B cell (primary cell): Measurements from ENCODE around the gene UHRF1. TPM values are rescaled to one million over a fixed set of nuclear protein-coding genes. Genes with fewer than 3 reads are reported as not detected.

Source experiments
- ATAC-seq: fragments of 200-7000 bp; cut with Tn5 transposase; one replicate; pipeline ENCODE4 v1.10.0; 2021; ENCODE audit warnings: low read depth, mild to moderate bottlenecking, moderate number of reproducible peaks, moderate library complexity
- CTCF ChIA-PET: fragments of 350-600 bp; sonication (Branson Sonifier 250); formaldehyde crosslinking; loops from one replicate; lab custom pipeline; 2021; ENCODE audit warnings: antibody characterized with exemption, inconsistent platforms; lab: Charles Lee
- POLR2A ChIA-PET: fragments of 350-600 bp; sonication (Branson Sonifier 250); formaldehyde crosslinking; loops from one replicate; lab custom pipeline; 2021; ENCODE audit warnings: antibody characterized with exemption; lab: Charles Lee
- DNase-seq: peaks from one replicate; pipeline ENCODE4 v3.0.0; 2013
- H2AFZ ChIP-seq: 2 replicates; pipeline ENCODE4 v1.6.1; 2012; ENCODE audit warnings: mild to moderate bottlenecking, low read depth, low read length; ENCODE audit not compliant: insufficient read depth, poor library complexity, severe bottlenecking
- H3K27ac ChIP-seq, 2 donors: 1 replicate in 1 of 2; 2 replicates in 1 of 2; pipeline ENCODE4 v1.5.1; 2012 to 2013; ENCODE audit warnings: low read length in 2 of 2, mild to moderate bottlenecking in 2 of 2, moderate library complexity in 1 of 2
- H3K27me3 ChIP-seq, 4 experiments: fragments of 200-600 bp in 1 of 4; sonication (generic) in 1 of 4; replicated peaks in 1 of 4; 1 replicate in 2 of 4; 2 replicates in 2 of 4; pipeline versions ENCODE4 v1.6.1 to v1.7.0; 2013 to 2016; ENCODE audit warnings: low read length in 3 of 4, mild to moderate bottlenecking in 2 of 4, mixed read lengths in 1 of 4, moderate library complexity in 1 of 4; ENCODE audit not compliant: insufficient read depth in 4 of 4, control insufficient read depth in 3 of 4; ENCODE audit errors: control extremely low read depth in 1 of 4
- H3K36me3 ChIP-seq, 2 experiments: replicated peaks in 1 of 2; 1 replicate in 1 of 2; 2 replicates in 1 of 2; pipeline versions ENCODE4 v1.6.1 to v1.7.1; 2013; ENCODE audit warnings: low read length in 1 of 2; ENCODE audit not compliant: insufficient read depth in 2 of 2, control insufficient read depth in 1 of 2; ENCODE audit errors: control extremely low read depth in 1 of 2, extremely low read depth in 1 of 2
- H3K4me1 ChIP-seq, 2 donors: fragments of 200-600 bp in 1 of 2; sonication (generic) in 1 of 2; 1 replicate in 1 of 2; 2 replicates in 1 of 2; pipeline versions ENCODE4 v1.5.1 to v1.6.1; 2013 to 2017; ENCODE audit warnings: low read length in 2 of 2; ENCODE audit not compliant: control insufficient read depth in 2 of 2, insufficient read depth in 2 of 2
- H3K4me2 ChIP-seq: replicated peaks from 2 replicates; pipeline ENCODE3; 2012; ENCODE audit warnings: mild to moderate bottlenecking, low read depth, low read length; ENCODE audit not compliant: poor library complexity, severe bottlenecking
- H3K4me3 ChIP-seq, 5 experiments: fragments of 200-600 bp in 1 of 5; sonication (generic) in 1 of 5; 1 replicate in 3 of 5; 2 replicates in 2 of 5; pipeline versions ENCODE4 v1.5.1 to v1.7.0; 2011 to 2016; ENCODE audit warnings: low read length in 4 of 5, mild to moderate bottlenecking in 4 of 5, low read depth in 2 of 5, control low read depth in 1 of 5, moderate library complexity in 1 of 5; ENCODE audit not compliant: insufficient read depth in 1 of 5; ENCODE audit errors: control extremely low read depth in 1 of 5, extremely low read depth in 1 of 5
- H3K79me2 ChIP-seq: fragments of 200-600 bp; sonication (generic); one replicate; pipeline ENCODE4 v1.6.0; 2016; ENCODE audit warnings: low read length; ENCODE audit not compliant: control insufficient read depth, insufficient read depth
- H3K9ac ChIP-seq: fragments of 200-600 bp; sonication (generic); 2 replicates; pipeline ENCODE4 v1.6.1; 2017; ENCODE audit warnings: mild to moderate bottlenecking, low read length, moderate library complexity
- H3K9me3 ChIP-seq, 3 donors: one replicate each; pipeline versions ENCODE4 v1.6.1 to v1.7.1; 2013; ENCODE audit warnings: low read length in 2 of 3; ENCODE audit not compliant: control insufficient read depth in 2 of 3, insufficient read depth in 1 of 3; ENCODE audit errors: control extremely low read depth in 1 of 3
- H4K20me1 ChIP-seq: 2 replicates; pipeline ENCODE4 v1.6.0; 2012; ENCODE audit warnings: mild to moderate bottlenecking, low read length; ENCODE audit not compliant: insufficient read depth, control insufficient read depth, poor library complexity, severe bottlenecking
- H3K27ac Mint-ChIP-seq: one replicate; pipeline ENCODE4 v1.8.0; 2021; ENCODE audit warnings: mixed read lengths
- H3K27me3 Mint-ChIP-seq: one replicate; pipeline ENCODE4 v1.8.0; 2021; ENCODE audit warnings: mixed read lengths
- H3K4me1 Mint-ChIP-seq: one replicate; pipeline ENCODE4 v1.8.0; 2021; ENCODE audit warnings: mixed read lengths
- H3K4me3 Mint-ChIP-seq: one replicate; pipeline ENCODE4 v1.8.0; 2021; ENCODE audit warnings: mixed read lengths
- H3K9me3 Mint-ChIP-seq: one replicate; pipeline ENCODE4 v1.8.0; 2022; ENCODE audit warnings: mixed read lengths; ENCODE audit not compliant: insufficient read depth
- EZH2 ChIP-seq: IDR thresholded peaks from 2 replicates; pipeline ENCODE4 v1.6.1; 2012; ENCODE audit warnings: borderline replicate concordance, low read depth, mild to moderate bottlenecking, moderate library complexity, low read length; ENCODE audit not compliant: insufficient read depth, poor library complexity, severe bottlenecking
- WGBS: methylation state at CpG from one replicate; pipeline ENCODE4 v1.1.5; 2013; ENCODE audit warnings: missing lambda C conversion rate; ENCODE audit not compliant: insufficient coverage; 5-methylcytosine and 5-hydroxymethylcytosine counted together
- intact Hi-C: fragments of 100-400 bp; cut with micrococcal nuclease; formaldehyde crosslinking; loops from one replicate; pipeline ENCODE4 v1.10.0; 2022
- polyA plus RNA-seq: library from polyadenylated mRNA; depleted of rRNA; stranded (reverse); fragments of >200 nt; gene quantifications from 2 replicates; pipeline ENCODE4 v1.2.3, GENCODE V29; 2012
- total RNA-seq, 2 donors: library from RNA; stranded (reverse); fragments of 120-200 nt in 1 of 2; gene quantifications; 1 replicate in 1 of 2; 2 replicates in 1 of 2; pipeline versions ENCODE4 v1.2.3 to v1.2.4, GENCODE V29; 2013 to 2022
- TF ChIP-seq, protein P1 (sequence below): fragments of 200-600 bp; IDR thresholded peaks from one replicate; pipeline ENCODE4 v1.8.0; 2022; ENCODE audit warnings: antibody characterized with exemption, mild to moderate bottlenecking

Gene UHRF1
- total and polyA plus RNA-seq, 2 donors (not counting 1 experiment from before 2014, with no cell fraction given) = 0.32 to 0.55 TPM

DNA sequence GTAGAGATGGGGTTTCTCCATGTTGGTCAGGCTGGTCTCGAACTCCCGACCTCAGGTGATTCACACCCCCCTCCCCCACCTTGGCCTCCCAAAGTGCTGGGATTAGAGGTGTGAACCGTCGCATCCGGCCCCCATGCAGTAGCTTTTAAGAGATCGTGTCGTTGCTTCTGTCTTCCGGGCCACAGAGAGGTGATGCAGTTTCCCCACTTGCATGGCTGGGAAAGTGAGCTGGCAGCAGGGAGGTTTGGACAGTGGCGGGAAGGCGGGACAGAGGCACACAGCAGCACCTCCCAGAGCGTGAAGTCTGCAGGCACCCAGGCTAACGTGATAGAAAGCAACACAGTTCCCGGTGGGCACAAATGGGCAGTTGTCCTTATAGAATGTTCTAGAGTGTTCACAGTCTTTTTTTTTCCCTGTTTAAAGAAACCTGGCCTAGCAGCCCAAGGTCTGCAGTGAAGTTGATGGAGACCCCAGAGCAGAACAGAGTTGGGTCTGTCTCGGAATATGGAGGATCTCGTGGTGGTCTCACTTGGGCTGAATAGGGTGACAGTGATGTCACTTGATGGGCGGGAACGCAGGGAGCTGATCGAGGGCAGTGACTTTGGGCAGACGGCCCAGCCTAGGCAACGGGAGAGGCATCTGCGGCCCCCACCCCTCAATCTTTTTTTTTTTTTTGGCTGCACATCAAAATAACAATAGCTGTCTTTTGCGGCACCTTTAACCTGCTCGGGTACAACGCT lies 4.9 kb downstream of the UHRF1 start:
- Mint-ChIP-seq H3K27me3 (no peaks in the 10 kb centered on the region), H3K4me1 (peaks cover 60% of the 10 kb centered on the region), H3K9me3 (no peaks in the 10 kb centered on the region), H3K27ac (peak overlapping the region; percentile 97), H3K4me3 (peak overlapping the region; percentile 99)
- Histone ChIP-seq H3K4me1 (peaks cover 48 to 66% of the 10 kb centered on the region in 2 donors), H2AFZ (no peak overlapping the region), H3K4me3 (peak overlapping the region in 4 of 5 experiments; percentile 51 to 86 (median 76)), H3K9ac (peak overlapping the region; percentile 78), H3K27me3 (no peaks in the 10 kb centered on the region), H3K4me2 (peak overlapping the region; percentile 96), H4K20me1 (peaks cover 57% of the 10 kb centered on the region), H3K79me2 (peaks cover 75% of the 10 kb centered on the region), H3K27ac (peak overlapping the region in 1 of 2 donors; percentile 87), H3K36me3 (peaks cover 0 to 8% of the 10 kb centered on the region in 2 experiments), H3K9me3 (no peaks in the 10 kb centered on the region)
- DNase-seq = no peak
- intact Hi-C loops = no loop called here
- ATAC-seq = no peak
- TF ChIP-seq EZH2 = no peak
- TF ChIP-seq, protein P1, sequence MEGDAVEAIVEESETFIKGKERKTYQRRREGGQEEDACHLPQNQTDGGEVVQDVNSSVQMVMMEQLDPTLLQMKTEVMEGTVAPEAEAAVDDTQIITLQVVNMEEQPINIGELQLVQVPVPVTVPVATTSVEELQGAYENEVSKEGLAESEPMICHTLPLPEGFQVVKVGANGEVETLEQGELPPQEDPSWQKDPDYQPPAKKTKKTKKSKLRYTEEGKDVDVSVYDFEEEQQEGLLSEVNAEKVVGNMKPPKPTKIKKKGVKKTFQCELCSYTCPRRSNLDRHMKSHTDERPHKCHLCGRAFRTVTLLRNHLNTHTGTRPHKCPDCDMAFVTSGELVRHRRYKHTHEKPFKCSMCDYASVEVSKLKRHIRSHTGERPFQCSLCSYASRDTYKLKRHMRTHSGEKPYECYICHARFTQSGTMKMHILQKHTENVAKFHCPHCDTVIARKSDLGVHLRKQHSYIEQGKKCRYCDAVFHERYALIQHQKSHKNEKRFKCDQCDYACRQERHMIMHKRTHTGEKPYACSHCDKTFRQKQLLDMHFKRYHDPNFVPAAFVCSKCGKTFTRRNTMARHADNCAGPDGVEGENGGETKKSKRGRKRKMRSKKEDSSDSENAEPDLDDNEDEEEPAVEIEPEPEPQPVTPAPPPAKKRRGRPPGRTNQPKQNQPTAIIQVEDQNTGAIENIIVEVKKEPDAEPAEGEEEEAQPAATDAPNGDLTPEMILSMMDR = no peak
- ChIA-PET CTCF (interaction anchor here (0.6 to 15.4 kb wide), 7 partner anchors 9 to 119 kb away, joined by 3 to 219 read pairs (median 8); partner anchors contain the start of gene PLIN3), POLR2A (no interaction called here)
- WGBS = 77% methylated on average over 16 of the region's 24 CpGs
